GM18517 (cell line): Measurements from ENCODE around the gene C6orf89.

Experiments used
- ATAC-seq: cut with Tn5 transposase; IDR thresholded peaks from one replicate; pipeline ENCODE4 v1.9.1; 2021; ENCODE audit warnings: mild to moderate bottlenecking, moderate library complexity; ENCODE audit not compliant: unreplicated experiment

The C6orf89 gene

GRCh38 chr6:36967301-36967700 lies 81.5 kb downstream of the C6orf89 start:
- no peak for ATAC-seq

- no peak for ATAC-seq
Observed at GRCh38 chr6:36967757-36968156, 82.0 kb downstream of the C6orf89 start.

- no peak for ATAC-seq
Observed at GRCh38 chr6:36968266-36968977, 82.7 kb downstream of the C6orf89 start.

GRCh38 chr6:36969240-36969691 lies 83.5 kb downstream of the C6orf89 start:
- no peak for ATAC-seq

GRCh38 chr6:36969988-36970891 lies 84.5 kb downstream of the C6orf89 start:
- no peak for ATAC-seq

- ATAC-seq: no peak
Observed at GRCh38 chr6:36970892-36971842, 85.4 kb downstream of the C6orf89 start.

- no peak for ATAC-seq
Observed at GRCh38 chr6:36971921-36972673, 86.3 kb downstream of the C6orf89 start.

GRCh38 chr6:36973190-36973589 lies 87.4 kb downstream of the C6orf89 start:
- no peak for ATAC-seq

- ATAC-seq: no peak
Observed at GRCh38 chr6:36973647-36974046, 87.9 kb downstream of the C6orf89 start.

- ATAC-seq: no peak
Observed at GRCh38 chr6:36975231-36976006, 89.7 kb downstream of the C6orf89 start.

- ATAC-seq: no peak
Observed at GRCh38 chr6:36976007-36976264, 90.2 kb downstream of the C6orf89 start.

GRCh38 chr6:36976509-36976908 lies 90.8 kb downstream of the C6orf89 start:
- no peak for ATAC-seq

- no peak for ATAC-seq
Observed at GRCh38 chr6:36976931-36977330, 91.2 kb downstream of the C6orf89 start.

- no peak for ATAC-seq
Observed at GRCh38 chr6:36977470-36977941, 91.8 kb downstream of the C6orf89 start.
